Aorta (tissue), 5 donors: ENCODE data around the gene AMPH. TPM values are rescaled to one million over a fixed set of nuclear protein-coding genes. Genes with fewer than 3 reads are reported as not detected.
"Not testable (repeated sequence)": the region's sequence is repeated elsewhere in the genome, so short reads cannot be mapped to it uniquely, and the experiment has no call there.

ENCODE experiments used
- ATAC-seq: fragments of 200-7000 bp; cut with Tn5 transposase; one replicate; pipeline ENCODE4 v1.9.1; 2022; ENCODE audit warnings: moderate library complexity; ENCODE audit not compliant: low FRiP score
- DNase-seq, 2 donors: peaks; one replicate each; pipeline ENCODE4 v3.0.0-alpha.2; 2020
- H3K27ac ChIP-seq, 2 donors: one replicate each; pipeline ENCODE4 v1.5.1; 2013; ENCODE audit warnings: low read length in 2 of 2, mild to moderate bottlenecking in 2 of 2, moderate library complexity in 2 of 2, control low read depth in 1 of 2, inconsistent platforms in 1 of 2, low read depth in 1 of 2
- H3K27me3 ChIP-seq, 2 donors: one replicate each; pipeline ENCODE4 v1.6.1; 2013; ENCODE audit warnings: control low read depth in 1 of 2, low read length in 1 of 2, mild to moderate bottlenecking in 1 of 2, moderate library complexity in 1 of 2; ENCODE audit not compliant: insufficient read depth in 2 of 2, control insufficient read depth in 1 of 2
- H3K36me3 ChIP-seq, 2 donors: one replicate each; pipeline ENCODE4 v1.6.1; 2013; ENCODE audit warnings: control low read depth in 1 of 2, low read length in 1 of 2, mild to moderate bottlenecking in 1 of 2; ENCODE audit not compliant: insufficient read depth in 2 of 2, control insufficient read depth in 1 of 2
- H3K4me1 ChIP-seq, 2 donors: one replicate each; pipeline ENCODE4 v1.6.1; 2013; ENCODE audit warnings: low read length in 2 of 2, control low read depth in 1 of 2, mild to moderate bottlenecking in 1 of 2, moderate library complexity in 1 of 2; ENCODE audit not compliant: insufficient read depth in 2 of 2, control insufficient read depth in 1 of 2
- H3K4me3 ChIP-seq, 2 donors: one replicate each; pipeline ENCODE4 v1.5.1; 2013; ENCODE audit warnings: low read length in 2 of 2, control low read depth in 1 of 2, mild to moderate bottlenecking in 1 of 2
- H3K9me3 ChIP-seq: one replicate; pipeline ENCODE4 v1.6.1; 2013; ENCODE audit warnings: mild to moderate bottlenecking, low read length; ENCODE audit not compliant: control insufficient read depth
- WGBS, 2 donors: extraction: QIAGEN DNeasy Blood & Tissue Kit; methylation state at CpG; one replicate each; pipeline ENCODE4 v1.1.7; 2013; 5-methylcytosine and 5-hydroxymethylcytosine counted together
- intact Hi-C, 2 donors: fragments of 100-400 bp; cut with DNase I; formaldehyde crosslinking; loops; one replicate each; pipeline versions ENCODE4 v1.14.2 to v1.15.0; 2022
- polyA plus RNA-seq, 2 donors: library from polyadenylated mRNA; stranded (reverse); fragments of 200-250 nt; gene quantifications; one replicate each; pipeline ENCODE4 v1.2.3, GENCODE V29; 2013
- total RNA-seq, 2 donors: library from RNA; stranded (reverse); fragmentation: NEBNext Ultra II Directional; extraction: Animal tissue kit (Norgen Biotek cat#: 25700); gene quantifications; one replicate each; pipeline ENCODE4 v1.2.1, GENCODE V29; 2021
- donor health status: healthy with polysubstance abuse.
- donor health status: Bipolar disorder and iron deficiency.
- donor health status: DM: no; HTN: no; CAD: no.
- donor health status: DM: no; HTN: no; CAD: no.
- donor health status: DM: yes; HTN: yes; CAD: no.

AMPH gene
- total and polyA plus RNA-seq, 4 donors = 1.3 to 8.8 (median 4.4) TPM

DNA sequence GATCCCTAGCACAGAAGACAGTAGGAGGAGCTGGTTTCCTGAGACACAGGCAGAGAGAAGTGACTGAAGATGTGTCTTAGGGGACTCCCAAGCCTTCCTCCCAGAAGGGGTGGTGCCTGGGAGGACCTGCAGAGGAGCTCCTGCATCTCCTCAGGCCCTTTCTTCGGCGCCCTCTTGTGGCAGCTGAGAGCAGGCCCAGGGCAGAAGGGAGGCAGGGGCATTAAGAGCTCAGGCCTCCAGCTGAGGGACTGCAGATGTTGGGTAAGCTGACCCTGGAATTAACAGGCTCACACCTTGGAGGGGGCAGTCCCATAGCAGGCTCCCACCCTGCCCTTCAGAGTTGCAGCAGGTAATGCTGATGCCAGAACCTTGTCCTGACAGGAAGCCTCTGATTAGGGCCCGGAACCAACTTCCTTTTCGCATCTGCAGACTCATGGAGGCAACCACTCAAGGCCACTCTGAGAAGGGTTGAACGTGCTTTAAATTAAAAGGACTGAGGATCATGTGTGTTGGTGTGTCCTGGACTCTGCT is 272.0 kb downstream of the AMPH start:
- H3K4me1 ChIP-seq, H3K9me3 ChIP-seq, H3K27me3 ChIP-seq, intact Hi-C loops, H3K27ac ChIP-seq, H3K4me3 ChIP-seq, ATAC-seq, H3K36me3 ChIP-seq: not testable (repeated sequence)
- peak; percentile 82 for DNase-seq
- 61 to 72% methylated on average over 5 of the region's 5 CpGs for WGBS, 2 donors

DNA sequence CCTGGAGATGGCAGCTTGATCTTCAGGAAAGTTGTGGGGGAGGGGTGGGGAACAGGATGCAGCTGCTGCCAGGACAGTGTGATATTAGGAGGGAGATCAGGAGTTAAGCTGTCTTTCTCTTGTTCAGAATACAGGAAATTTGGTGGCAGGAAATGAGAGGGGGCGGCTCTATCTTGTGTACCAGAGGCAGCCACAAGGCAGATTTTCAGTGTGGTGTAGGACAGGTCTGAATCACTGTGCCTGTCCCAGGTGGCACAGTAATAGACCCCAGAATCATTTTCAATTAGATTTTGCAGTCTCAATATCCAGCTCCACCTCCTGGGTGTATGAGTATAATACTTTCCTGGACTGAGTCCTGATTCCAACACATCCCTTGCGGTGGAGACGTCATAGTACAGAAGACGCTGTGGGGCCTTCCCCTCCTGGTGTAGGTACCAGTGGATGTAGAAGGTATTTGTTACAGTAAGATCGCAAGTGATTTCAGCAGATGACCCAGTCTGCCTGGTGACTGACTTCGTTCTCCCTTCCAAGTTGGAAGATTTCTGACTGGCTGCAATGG is 272.8 kb downstream of the AMPH start:
- DNase-seq, H3K9me3 ChIP-seq, H3K27me3 ChIP-seq, H3K4me1 ChIP-seq, intact Hi-C loops, H3K4me3 ChIP-seq, H3K27ac ChIP-seq, H3K36me3 ChIP-seq, ATAC-seq: not testable (repeated sequence)
- WGBS, 2 donors = 93% methylated on average over 6 of the region's 6 CpGs

DNA sequence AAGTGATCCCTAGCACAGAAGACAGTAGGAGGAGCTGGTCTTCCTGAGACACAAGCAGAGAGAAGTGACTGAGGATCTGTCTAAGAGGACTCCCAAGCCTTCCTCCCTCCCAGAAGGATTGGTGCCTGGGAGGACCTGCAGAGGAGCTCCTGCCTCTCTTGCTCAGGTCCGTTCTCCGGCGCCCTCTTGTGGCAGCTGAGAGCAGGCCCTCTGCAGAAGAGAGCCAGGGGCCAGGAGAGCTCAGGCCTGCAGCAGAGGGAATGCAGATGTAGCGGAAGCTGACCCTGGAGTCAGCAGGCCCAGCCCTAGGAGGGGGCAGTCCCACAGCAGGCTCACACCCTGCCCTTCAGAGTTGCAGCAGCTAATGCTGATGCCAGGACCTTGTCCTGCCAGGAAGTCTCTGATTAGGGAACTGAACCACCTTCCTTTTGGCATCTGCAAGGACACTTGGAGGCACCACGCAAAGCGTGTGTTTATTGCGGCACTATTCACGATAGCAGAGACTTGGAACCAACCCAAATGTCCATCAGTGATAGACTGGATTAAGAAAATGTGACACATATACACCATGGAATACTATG is 276.8 kb downstream of the AMPH start:
- H3K36me3 ChIP-seq, intact Hi-C loops, H3K27me3 ChIP-seq, ATAC-seq, H3K4me3 ChIP-seq, H3K27ac ChIP-seq, H3K9me3 ChIP-seq, H3K4me1 ChIP-seq: not testable (repeated sequence)
- WGBS, 2 donors = 60 to 61% methylated on average over 8 of the region's 8 CpGs
- DNase-seq = peak in 1 of 2 donors; percentile 83

DNA sequence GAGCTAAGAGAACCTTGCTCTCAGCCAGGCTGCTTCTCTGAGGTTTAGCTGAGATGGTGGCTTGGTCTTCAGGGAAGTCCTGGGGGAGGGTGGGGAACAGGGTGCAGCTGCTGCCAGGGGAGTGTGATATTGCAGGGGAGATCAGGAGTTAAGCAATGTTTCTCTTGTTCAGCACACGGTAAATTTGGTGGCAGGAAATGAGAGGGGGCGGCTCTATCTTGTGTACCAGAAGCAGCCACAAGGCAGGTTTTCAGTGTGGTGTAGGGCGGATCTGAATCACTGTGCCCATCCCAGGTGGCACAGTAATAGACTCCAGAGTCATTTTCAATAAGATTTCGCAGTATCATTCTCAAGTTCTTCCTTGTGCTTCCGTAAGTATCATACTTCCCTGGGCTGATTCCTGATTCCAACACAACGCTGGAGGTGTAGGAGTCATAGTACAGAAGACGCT is 277.7 kb downstream of the AMPH start:
- H3K27ac ChIP-seq, intact Hi-C loops, H3K36me3 ChIP-seq, H3K9me3 ChIP-seq, ATAC-seq, DNase-seq, H3K4me3 ChIP-seq, H3K4me1 ChIP-seq, H3K27me3 ChIP-seq: not testable (repeated sequence)
- 76 to 80% methylated on average over 5 to 7 of the region's 7 CpGs for WGBS, 2 donors

DNA sequence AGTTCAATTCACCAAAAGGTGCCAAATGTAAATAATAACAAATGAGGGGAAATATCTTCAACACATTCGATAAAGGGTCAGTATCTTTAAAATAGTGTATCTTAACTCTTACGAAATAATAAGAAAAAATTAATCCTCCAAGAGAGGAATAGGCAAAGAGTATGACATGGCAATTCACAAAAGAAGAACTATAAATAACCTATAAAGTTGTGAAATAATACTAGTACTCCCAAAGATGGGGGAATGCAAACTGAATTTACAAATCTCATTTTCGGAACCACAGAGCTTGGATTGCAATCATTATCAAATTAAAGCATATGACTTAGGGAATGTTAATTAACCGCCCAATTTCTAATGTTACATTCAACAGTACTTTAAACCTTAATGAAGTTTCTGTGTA is 279.6 kb downstream of the AMPH start:
- Histone ChIP-seq H3K9me3 (no peaks in the 10 kb centered on the region), H3K36me3 (no peaks in the 10 kb centered on the region), H3K27ac (no peak overlapping the region), H3K27me3 (no peaks in the 10 kb centered on the region), H3K4me3 (no peak overlapping the region), H3K4me1 (no peaks in the 10 kb centered on the region)
- ATAC-seq (no peak), DNase-seq (no peak)
- intact Hi-C loops = no loop called here
- WGBS, 2 donors = 92 to 94% methylated on average over 4 of the region's 4 CpGs

DNA sequence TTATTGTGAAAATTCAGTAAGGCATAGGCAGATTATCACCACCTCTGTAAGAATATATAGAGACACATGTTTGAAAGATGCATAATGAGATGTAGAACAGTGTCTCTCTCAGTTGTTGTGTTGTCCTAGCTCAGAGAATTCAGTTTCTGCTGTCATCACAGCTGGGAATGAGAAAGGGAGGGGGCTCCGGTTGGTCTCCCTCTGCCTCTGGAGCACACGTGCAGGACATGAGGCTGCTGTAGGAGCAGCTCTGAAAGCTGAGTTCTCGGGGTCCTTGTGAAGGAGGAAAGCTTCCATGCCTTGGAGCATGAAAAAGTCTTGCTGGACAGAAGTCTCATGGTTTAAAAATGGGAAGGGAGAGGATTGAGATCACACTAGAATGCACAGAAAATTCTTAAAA is 280.4 kb downstream of the AMPH start:
- H3K9me3 ChIP-seq, ATAC-seq, H3K27ac ChIP-seq, H3K4me3 ChIP-seq, H3K27me3 ChIP-seq, intact Hi-C loops, DNase-seq, H3K36me3 ChIP-seq, H3K4me1 ChIP-seq: not testable (repeated sequence)
- WGBS, 2 donors = 52 to 66% methylated on average over 3 of the region's 3 CpGs

DNA sequence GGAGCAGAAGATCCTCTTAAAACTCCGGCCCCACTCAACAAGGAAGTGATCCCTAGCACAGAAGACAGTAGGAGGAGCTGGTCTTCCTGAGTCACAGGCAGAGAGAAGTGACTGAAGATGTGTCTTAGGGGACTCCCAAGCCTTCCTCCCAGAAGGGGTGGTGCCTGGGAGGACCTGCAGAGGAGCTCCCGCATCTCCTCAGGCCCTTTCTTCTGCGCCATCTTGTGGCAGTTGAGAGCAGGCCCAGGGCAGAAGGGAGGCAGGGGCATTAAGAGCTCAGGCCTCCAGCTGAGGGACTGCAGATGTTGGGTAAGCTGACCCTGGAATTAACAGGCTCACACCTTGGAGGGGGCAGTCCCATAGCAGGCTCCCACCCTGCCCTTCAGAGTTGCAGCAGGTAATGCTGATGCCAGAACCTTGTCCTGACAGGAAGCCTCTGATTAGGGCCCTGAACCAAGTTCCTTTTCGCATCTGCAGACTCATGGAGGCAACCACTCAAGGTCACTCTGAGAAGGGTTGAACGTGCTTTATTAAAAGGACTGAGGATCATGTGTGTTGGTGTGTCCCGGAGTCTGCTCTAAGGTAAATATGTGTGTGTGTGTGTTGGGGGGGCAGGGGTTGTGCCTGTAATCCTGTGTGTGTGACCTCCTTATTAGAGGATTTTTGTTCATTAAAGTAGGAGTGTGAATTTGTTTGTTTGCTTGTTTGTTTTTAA is 281.1 kb downstream of the AMPH start:
- intact Hi-C loops, H3K36me3 ChIP-seq, H3K27ac ChIP-seq, H3K9me3 ChIP-seq, H3K27me3 ChIP-seq, ATAC-seq, H3K4me1 ChIP-seq, H3K4me3 ChIP-seq: not testable (repeated sequence)
- DNase-seq = peak in 1 of 2 donors; percentile 63
- 78 to 82% methylated on average over 4 to 6 of the region's 6 CpGs for WGBS, 2 donors

DNA sequence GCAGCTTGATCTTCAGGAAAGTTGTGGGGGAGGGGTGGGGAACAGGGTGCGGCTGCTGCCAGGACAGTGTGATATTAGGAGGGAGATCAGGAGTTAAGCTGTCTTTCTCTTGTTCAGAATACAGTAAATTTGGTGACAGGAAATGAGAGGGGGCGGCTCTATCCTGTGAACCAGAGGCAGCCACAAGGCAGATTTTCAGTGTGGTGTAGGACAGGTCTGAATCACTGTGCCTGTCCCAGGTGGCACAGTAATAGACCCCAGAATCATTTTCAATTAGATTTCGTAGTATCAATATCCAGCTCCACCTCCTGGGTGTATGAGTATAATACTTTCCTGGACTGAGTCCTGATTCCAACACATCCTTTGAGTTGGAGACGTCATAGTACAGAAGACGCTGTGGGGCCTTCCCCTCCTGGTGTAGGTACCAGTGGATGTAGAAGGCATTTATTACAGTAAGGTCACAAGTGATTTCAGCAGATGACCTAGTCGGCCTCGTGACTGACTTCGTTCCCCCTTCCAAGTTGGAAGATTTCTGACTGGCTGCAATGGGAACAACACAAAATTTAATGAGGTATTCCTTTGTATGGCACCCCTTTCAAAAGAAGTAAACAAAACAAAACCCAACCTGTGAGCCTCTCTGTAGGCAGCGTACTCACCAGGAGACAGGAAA is 281.9 kb downstream of the AMPH start:
- H3K4me3 ChIP-seq, H3K36me3 ChIP-seq, DNase-seq, H3K27ac ChIP-seq, intact Hi-C loops, H3K4me1 ChIP-seq, ATAC-seq, H3K9me3 ChIP-seq, H3K27me3 ChIP-seq: not testable (repeated sequence)
- 91 to 92% methylated on average over 8 to 9 of the region's 9 CpGs for WGBS, 2 donors
